ENCODE measurements around the gene CADPS2. TPM values are rescaled to one million over a fixed set of nuclear protein-coding genes. Genes with fewer than 3 reads are reported as not detected.

CADPS2 gene
- total and polyA plus RNA-seq, 2 donors (not counting 1 experiment from before 2014, with no cell fraction given), result not detected

- Histone ChIP-seq H3K4me3 (ENCODE audit: control extremely low read depth in 1 of 5, extremely low read depth in 1 of 5, insufficient read depth in 1 of 5, low read depth in 2 of 5, low read length in 4 of 5) (no peak overlapping the region), H3K79me2 (ENCODE audit: control insufficient read depth, insufficient read depth, low read length) (no peaks in the 10 kb centered on the region), H3K27me3 (replicated peaks in 1 of 4; ENCODE audit: control extremely low read depth in 1 of 4, control insufficient read depth in 3 of 4, insufficient read depth in 4 of 4, low read length in 3 of 4) (no peaks in the 10 kb centered on the region), H3K27ac (ENCODE audit: low read length in 2 of 2) (no peak overlapping the region), H3K9me3 (ENCODE audit: control extremely low read depth in 1 of 3, control insufficient read depth in 2 of 3, insufficient read depth in 1 of 3, low read length in 2 of 3) (no peaks in the 10 kb centered on the region), H4K20me1 (ENCODE audit: control insufficient read depth, insufficient read depth, low read length, poor library complexity, severe bottlenecking) (no peaks in the 10 kb centered on the region), H2AFZ (ENCODE audit: insufficient read depth, low read depth, low read length, poor library complexity, severe bottlenecking) (no peak overlapping the region), H3K36me3 (replicated peaks in 1 of 2; ENCODE audit: control extremely low read depth in 1 of 2, control insufficient read depth in 1 of 2, extremely low read depth in 1 of 2, insufficient read depth in 2 of 2, low read length in 1 of 2) (no peaks in the 10 kb centered on the region), H3K9ac (ENCODE audit: low read length) (no peak overlapping the region), H3K4me1 (ENCODE audit: control insufficient read depth in 2 of 2, insufficient read depth in 2 of 2, low read length in 2 of 2) (no peaks in the 10 kb centered on the region), H3K4me2 (replicated peaks; ENCODE audit: low read depth, low read length, poor library complexity, severe bottlenecking) (no peak overlapping the region)
- intact Hi-C loops (cut with micrococcal nuclease), result no loop called here
- DNase-seq (no peak), ATAC-seq (ENCODE audit: low read depth) (no peak)
- Mint-ChIP-seq H3K27ac (no peak overlapping the region), H3K4me1 (no peaks in the 10 kb centered on the region), H3K4me3 (no peak overlapping the region), H3K9me3 (ENCODE audit: insufficient read depth) (no peaks in the 10 kb centered on the region), H3K27me3 (no peaks in the 10 kb centered on the region)
- CTCF ChIA-PET, result no interaction called here
- TF ChIP-seq CTCF (IDR thresholded peaks at IDR 0.05) (no peak), EZH2 (IDR thresholded peaks at IDR 0.05; ENCODE audit: borderline replicate concordance, insufficient read depth, low read depth, low read length, poor library complexity, severe bottlenecking) (no peak)
- 88% methylated on average over 3 of the region's 4 CpGs for WGBS (ENCODE audit: insufficient coverage)
- POLR2A ChIA-PET, result no interaction called here
Measured at GRCh38 chr7:122652876-122653275, 233.4 kb downstream of the CADPS2 start.

- no peak overlapping the region for H3K4me3 ChIP-seq (ENCODE audit: control extremely low read depth in 1 of 5, extremely low read depth in 1 of 5, insufficient read depth in 1 of 5, low read depth in 2 of 5, low read length in 4 of 5)
- no peaks in the 10 kb centered on the region for H3K4me1 Mint-ChIP-seq
- no peak overlapping the region for H3K4me2 ChIP-seq (replicated peaks; ENCODE audit: low read depth, low read length, poor library complexity, severe bottlenecking)
- intact Hi-C loops (cut with micrococcal nuclease), result no loop called here
- WGBS (ENCODE audit: insufficient coverage), result no CpG with 5 or more reads among the region's 2 CpGs
- no peaks in the 10 kb centered on the region for H3K9me3 ChIP-seq (ENCODE audit: control extremely low read depth in 1 of 3, control insufficient read depth in 2 of 3, insufficient read depth in 1 of 3, low read length in 2 of 3)
- no peaks in the 10 kb centered on the region for H3K27me3 Mint-ChIP-seq
- ChIA-PET POLR2A (no interaction called here), CTCF (no interaction called here)
- H3K27ac Mint-ChIP-seq, result no peak overlapping the region
- H3K9me3 Mint-ChIP-seq (ENCODE audit: insufficient read depth), result no peaks in the 10 kb centered on the region
- no peak overlapping the region for H3K27ac ChIP-seq (ENCODE audit: low read length in 2 of 2)
- no peak overlapping the region for H2AFZ ChIP-seq (ENCODE audit: insufficient read depth, low read depth, low read length, poor library complexity, severe bottlenecking)
- H3K27me3 ChIP-seq (replicated peaks in 1 of 4; ENCODE audit: control extremely low read depth in 1 of 4, control insufficient read depth in 3 of 4, insufficient read depth in 4 of 4, low read length in 3 of 4), result no peaks in the 10 kb centered on the region
- no peak overlapping the region for H3K4me3 Mint-ChIP-seq
- no peak for TF ChIP-seq CTCF (IDR thresholded peaks at IDR 0.05)
- no peak for TF ChIP-seq EZH2 (IDR thresholded peaks at IDR 0.05; ENCODE audit: borderline replicate concordance, insufficient read depth, low read depth, low read length, poor library complexity, severe bottlenecking)
- H4K20me1 ChIP-seq (ENCODE audit: control insufficient read depth, insufficient read depth, low read length, poor library complexity, severe bottlenecking), result no peaks in the 10 kb centered on the region
- H3K9ac ChIP-seq (ENCODE audit: low read length), result no peak overlapping the region
- H3K36me3 ChIP-seq (replicated peaks in 1 of 2; ENCODE audit: control extremely low read depth in 1 of 2, control insufficient read depth in 1 of 2, extremely low read depth in 1 of 2, insufficient read depth in 2 of 2, low read length in 1 of 2), result no peaks in the 10 kb centered on the region
- no peak for DNase-seq
- no peaks in the 10 kb centered on the region for H3K79me2 ChIP-seq (ENCODE audit: control insufficient read depth, insufficient read depth, low read length)
- ATAC-seq (ENCODE audit: low read depth), result no peak
- no peaks in the 10 kb centered on the region for H3K4me1 ChIP-seq (ENCODE audit: control insufficient read depth in 2 of 2, insufficient read depth in 2 of 2, low read length in 2 of 2)
Measured at GRCh38 chr7:122651451-122651850, 234.8 kb downstream of the CADPS2 start.
